GM12874 (cell line): ENCODE measurements around the gene PTPN9.

Source experiments
- CTCF ChIP-seq: IDR thresholded peaks from 2 replicates; pipeline ENCODE4 v1.5.1; 2011; ENCODE audit warnings: low read depth, mild to moderate bottlenecking, control low read depth, low read length, moderate library complexity; ENCODE audit not compliant: insufficient read depth

Gene PTPN9

DNA sequence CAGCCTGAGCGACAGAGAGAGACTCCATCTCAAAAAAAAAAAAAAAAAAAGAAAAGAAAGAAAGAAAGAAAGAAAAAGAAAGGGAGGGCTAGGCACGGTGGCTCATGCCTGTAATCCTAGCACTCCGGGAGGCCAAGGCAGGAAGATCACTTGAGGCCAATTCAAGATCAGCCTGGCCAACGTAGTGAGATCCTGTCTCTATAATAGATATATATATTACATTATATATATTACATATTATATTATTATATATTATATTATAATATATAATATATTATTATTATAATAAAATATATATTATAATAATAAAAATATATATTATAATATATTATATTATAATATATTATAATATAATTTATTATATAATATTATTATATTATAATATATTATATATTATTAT lies 48.9 kb downstream of the PTPN9 start:
- TF ChIP-seq CTCF = no peak

DNA sequence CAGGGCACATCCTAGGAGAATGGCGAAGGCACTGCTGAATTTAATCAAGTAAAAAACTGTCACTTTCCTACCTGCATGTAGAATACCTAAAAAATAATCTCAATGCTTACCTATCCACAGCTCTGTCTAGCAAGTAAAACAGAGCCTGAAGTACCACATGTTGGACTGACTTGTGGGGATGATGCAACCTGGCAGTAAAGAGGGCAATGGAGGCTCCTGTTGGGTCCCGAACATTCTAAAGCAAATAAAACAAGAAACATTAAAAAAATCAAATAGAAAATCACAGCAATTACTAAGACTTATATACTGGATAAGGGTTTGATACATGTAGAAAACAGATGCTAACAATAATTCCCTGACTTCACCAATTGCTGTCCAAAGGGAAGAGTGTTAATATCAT lies 56.1 kb downstream of the PTPN9 start:
- TF ChIP-seq CTCF = no peak

GRCh38 chr15:75517233-75517632 lies 61.9 kb downstream of the PTPN9 start:
- TF ChIP-seq CTCF = no peak

DNA sequence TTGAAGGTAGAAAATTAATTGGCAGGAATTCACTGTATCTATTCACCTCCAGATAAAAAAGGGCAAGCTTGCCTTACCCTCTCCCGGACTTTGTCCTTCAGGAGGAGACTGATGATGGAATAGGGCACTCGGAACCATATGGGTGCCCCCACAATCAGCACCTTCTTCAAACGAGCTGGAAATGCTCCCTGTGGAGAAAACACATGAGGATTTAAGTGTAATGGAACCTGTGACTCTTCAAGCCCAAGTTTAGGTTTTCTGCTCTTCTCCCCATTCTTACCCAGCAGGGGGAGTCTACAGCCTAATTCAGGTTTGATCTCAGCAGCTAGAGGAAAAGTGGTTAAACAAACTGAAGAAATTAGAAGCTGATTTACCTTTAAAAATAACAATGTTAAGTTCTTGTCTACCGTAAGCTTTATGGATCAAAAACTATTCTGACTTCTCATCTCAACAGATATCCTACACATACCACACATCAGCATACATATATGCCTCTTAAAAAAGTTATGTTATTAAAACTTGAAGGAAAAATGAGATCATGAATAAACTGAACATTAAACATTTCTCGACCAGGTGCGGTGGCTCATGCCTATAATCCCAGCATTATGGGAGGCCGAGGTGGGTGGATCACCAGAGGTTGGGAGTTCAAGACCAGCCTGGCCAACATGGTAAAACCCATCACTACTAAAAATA lies 70.1 kb downstream of the PTPN9 start:
- peak; percentile 51 for TF ChIP-seq CTCF

GRCh38 chr15:75502360-75502759 lies 76.8 kb downstream of the PTPN9 start:
- no peak for TF ChIP-seq CTCF

DNA sequence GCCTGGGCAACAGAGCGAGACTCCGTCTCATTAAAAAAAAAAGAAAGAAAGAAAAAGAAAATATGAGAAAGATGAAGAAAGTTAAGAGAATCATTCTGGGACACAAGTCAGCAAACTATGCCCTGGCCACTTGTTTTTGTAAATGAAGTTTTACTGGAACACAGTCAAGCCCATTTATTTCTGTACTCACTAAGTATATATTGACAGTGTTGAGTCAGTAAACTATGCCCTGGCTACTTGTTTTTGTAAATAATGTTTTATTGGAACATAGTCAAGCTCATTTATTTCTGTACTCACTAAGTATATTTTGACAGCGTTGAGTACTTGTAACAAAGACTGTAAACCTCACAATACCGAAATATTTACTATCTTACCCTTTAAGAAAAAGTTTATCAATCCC lies 85.4 kb downstream of the PTPN9 start:
- no peak for TF ChIP-seq CTCF

- no peak for TF ChIP-seq CTCF
These were observed 95.2 kb downstream of the PTPN9 start for GRCh38 chr15:75483961-75484360.
